Measurements from ENCODE around the gene SDCBP2.
"Not testable (repeated sequence)": the region's sequence is repeated elsewhere in the genome, so short reads cannot be mapped to it uniquely, and the experiment has no call there.

SDCBP2 gene

GRCh38 chr20:1357921-1358671, 29.2 kb upstream of the SDCBP2 start:
- DNase-seq, result peak; percentile 11

GRCh38 chr20:1353956-1354355, 25.0 kb upstream of the SDCBP2 start:
- DNase-seq, result no peak

GRCh38 chr20:1346315-1346969, 17.5 kb upstream of the SDCBP2 start:
- no peak for DNase-seq

- no peak for DNase-seq
These were observed 16.8 kb upstream of the SDCBP2 start for GRCh38 chr20:1345756-1346093.

GRCh38 chr20:1345030-1345755, 16.3 kb upstream of the SDCBP2 start:
- DNase-seq, result no peak

GRCh38 chr20:1343446-1344124, 14.6 kb upstream of the SDCBP2 start:
- DNase-seq, result not testable (repeated sequence)

GRCh38 chr20:1341561-1342265, 12.8 kb upstream of the SDCBP2 start:
- no peak for DNase-seq

GRCh38 chr20:1338801-1339200, 9.9 kb upstream of the SDCBP2 start:
- DNase-seq, result no peak

- DNase-seq, result no peak
These were observed 9.2 kb upstream of the SDCBP2 start for GRCh38 chr20:1338096-1338495.

- DNase-seq, result no peak
These were observed 8.5 kb upstream of the SDCBP2 start for GRCh38 chr20:1337441-1337840.

GRCh38 chr20:1336699-1337367, 7.9 kb upstream of the SDCBP2 start:
- DNase-seq, result no peak

GRCh38 chr20:1335961-1336698, 7.2 kb upstream of the SDCBP2 start:
- DNase-seq, result no peak

GRCh38 chr20:1334761-1335160, 5.8 kb upstream of the SDCBP2 start:
- no peak for DNase-seq

GRCh38 chr20:1334370-1334731, 5.4 kb upstream of the SDCBP2 start:
- no peak for DNase-seq

GRCh38 chr20:1333462-1334369, 4.8 kb upstream of the SDCBP2 start:
- DNase-seq, result no peak

GRCh38 chr20:1332749-1333300, 3.9 kb upstream of the SDCBP2 start:
- no peak for DNase-seq

- DNase-seq, result no peak
These were observed 3.0 kb upstream of the SDCBP2 start for GRCh38 chr20:1331801-1332453.

GRCh38 chr20:1331101-1331500, 2.2 kb upstream of the SDCBP2 start:
- DNase-seq, result no peak

- DNase-seq, result no peak
These were observed 1.3 kb upstream of the SDCBP2 start for GRCh38 chr20:1330075-1330830.

Data from stimulated activated CD4-positive, alpha-beta T cell treated with anti-CD3 and anti-CD28 coated beads, Interleukin-12 subunit alpha, Interleukin-12 subunit beta, amount 100 ng/mL, for 4 hours (primary cell).